ENCODE results near the gene USP49. TPM values are rescaled to one million over a fixed set of nuclear protein-coding genes. Genes with fewer than 3 reads are reported as not detected.

USP49 gene
- total and polyA plus RNA-seq, 2 experiments from 2014 or later = 0.97 to 1.2 TPM

GRCh38 chr6:41936073-41936837 is 41.1 kb upstream of the USP49 start:
- H3K79me2 ChIP-seq (ENCODE audit: insufficient read depth) = peaks cover 58% of the 10 kb centered on the region
- peak; percentile 94 for DNase-seq
- H3K27me3 ChIP-seq (replicated peaks; ENCODE audit: insufficient read depth) = no peaks in the 10 kb centered on the region
- in situ Hi-C loops (cut with MboI) = loop anchor here (5.0 kb wide), 1 partner anchor 89 kb away; no protein-coding TSS in a partner anchor
- H3K4me2 ChIP-seq (ENCODE audit: unreplicated experiment) = no peak overlapping the region
- H3K36me3 ChIP-seq (ENCODE audit: low read depth) = peaks cover 37% of the 10 kb centered on the region
- no peaks in the 10 kb centered on the region for H3K9me3 ChIP-seq (ENCODE audit: low read depth)
- no peak overlapping the region for H3K4me3 ChIP-seq
- no peaks in the 10 kb centered on the region for H4K20me1 ChIP-seq (ENCODE audit: insufficient read depth)
- no peak overlapping the region for H2AFZ ChIP-seq
- peak overlapping the region; percentile 60 for H3K27ac ChIP-seq
- H3F3A ChIP-seq (ENCODE audit: insufficient read depth) = peaks cover 50% of the 10 kb centered on the region
- 27 to 29% methylated on average over 10 of the region's 10 CpGs for WGBS, 2 experiments (ENCODE audit: low coverage in 1 of 2, low lambda C conversion rate in 2 of 2, missing lambda C conversion rate in 2 of 2)
- no peaks in the 10 kb centered on the region for H3K9me2 ChIP-seq (ENCODE audit: insufficient read depth)
- TF ChIP-seq EZH2 (IDR thresholded peaks at IDR 0.05; ENCODE audit: insufficient read depth, poor library complexity, severe bottlenecking) = no peak
- no peak for TF ChIP-seq EZH2phosphoT487 (IDR thresholded peaks at IDR 0.05; ENCODE audit: insufficient read depth, low read depth)
- H3K9ac ChIP-seq = peak overlapping the region; percentile 53
- H3K4me1 ChIP-seq (ENCODE audit: insufficient read depth) = peaks cover 37% of the 10 kb centered on the region

GRCh38 chr6:41935685-41936072 is 40.5 kb upstream of the USP49 start:
- Histone ChIP-seq H3K9me2 (ENCODE audit: insufficient read depth) (no peaks in the 10 kb centered on the region), H3K79me2 (ENCODE audit: insufficient read depth) (peaks cover 52% of the 10 kb centered on the region), H3K27me3 (replicated peaks; ENCODE audit: insufficient read depth) (no peaks in the 10 kb centered on the region), H2AFZ (no peak overlapping the region), H3K27ac (peak overlapping the region; percentile 60), H3K9me3 (ENCODE audit: low read depth) (no peaks in the 10 kb centered on the region), H3K4me1 (ENCODE audit: insufficient read depth) (peaks cover 37% of the 10 kb centered on the region), H3F3A (ENCODE audit: insufficient read depth) (peaks cover 50% of the 10 kb centered on the region), H3K4me2 (ENCODE audit: unreplicated experiment) (no peak overlapping the region), H3K9ac (peak overlapping the region; percentile 53), H3K36me3 (ENCODE audit: low read depth) (peaks cover 39% of the 10 kb centered on the region), H3K4me3 (no peak overlapping the region), H4K20me1 (ENCODE audit: insufficient read depth) (no peaks in the 10 kb centered on the region)
- in situ Hi-C loops (cut with MboI) = loop anchor here (5.0 kb wide), 1 partner anchor 88 kb away; no protein-coding TSS in a partner anchor
- no peak for TF ChIP-seq EZH2 (IDR thresholded peaks at IDR 0.05; ENCODE audit: insufficient read depth, poor library complexity, severe bottlenecking)
- TF ChIP-seq EZH2phosphoT487 (IDR thresholded peaks at IDR 0.05; ENCODE audit: insufficient read depth, low read depth) = no peak
- WGBS, 2 experiments (ENCODE audit: low coverage in 1 of 2, low lambda C conversion rate in 2 of 2, missing lambda C conversion rate in 2 of 2) = 75 to 89% methylated on average over 6 to 8 of the region's 8 CpGs
- DNase-seq = no peak

GRCh38 chr6:41935193-41935574 is 40.0 kb upstream of the USP49 start:
- WGBS, 2 experiments (ENCODE audit: low coverage in 1 of 2, low lambda C conversion rate in 2 of 2, missing lambda C conversion rate in 2 of 2) = 96 to 100% methylated on average over 1 of the region's 1 CpG
- no peak overlapping the region for H3K27ac ChIP-seq
- H2AFZ ChIP-seq = no peak overlapping the region
- no peaks in the 10 kb centered on the region for H3K9me3 ChIP-seq (ENCODE audit: low read depth)
- H3K9me2 ChIP-seq (ENCODE audit: insufficient read depth) = no peaks in the 10 kb centered on the region
- H3K4me3 ChIP-seq = no peak overlapping the region
- no peak overlapping the region for H3K4me2 ChIP-seq (ENCODE audit: unreplicated experiment)
- H3F3A ChIP-seq (ENCODE audit: insufficient read depth) = peaks cover 47% of the 10 kb centered on the region
- peaks cover 35% of the 10 kb centered on the region for H3K4me1 ChIP-seq (ENCODE audit: insufficient read depth)
- in situ Hi-C loops (cut with MboI) = loop anchor here (5.0 kb wide), 1 partner anchor 88 kb away; no protein-coding TSS in a partner anchor
- H3K79me2 ChIP-seq (ENCODE audit: insufficient read depth) = peaks cover 48% of the 10 kb centered on the region
- no peak for DNase-seq
- no peaks in the 10 kb centered on the region for H4K20me1 ChIP-seq (ENCODE audit: insufficient read depth)
- TF ChIP-seq EZH2 (IDR thresholded peaks at IDR 0.05; ENCODE audit: insufficient read depth, poor library complexity, severe bottlenecking) (no peak), EZH2phosphoT487 (IDR thresholded peaks at IDR 0.05; ENCODE audit: insufficient read depth, low read depth) (no peak)
- H3K27me3 ChIP-seq (replicated peaks; ENCODE audit: insufficient read depth) = no peaks in the 10 kb centered on the region
- H3K9ac ChIP-seq = no peak overlapping the region
- H3K36me3 ChIP-seq (ENCODE audit: low read depth) = peaks cover 39% of the 10 kb centered on the region

- in situ Hi-C loops (cut with MboI) = loop anchor here (5.0 kb wide), 1 partner anchor 87 kb away; no protein-coding TSS in a partner anchor
Measured at GRCh38 chr6:41934278-41935192, 39.4 kb upstream of the USP49 start.

More at GRCh38 chr6:41934278-41935192, 39.4 kb upstream of the USP49 start:
- Histone ChIP-seq H3K79me2 (ENCODE audit: insufficient read depth) (peaks cover 48% of the 10 kb centered on the region), H2AFZ (no peak overlapping the region), H3K27me3 (replicated peaks; ENCODE audit: insufficient read depth) (no peaks in the 10 kb centered on the region), H3F3A (ENCODE audit: insufficient read depth) (peaks cover 40% of the 10 kb centered on the region), H3K9me3 (ENCODE audit: low read depth) (no peaks in the 10 kb centered on the region), H3K27ac (no peak overlapping the region), H3K36me3 (ENCODE audit: low read depth) (peaks cover 42% of the 10 kb centered on the region), H3K4me2 (ENCODE audit: unreplicated experiment) (no peak overlapping the region), H4K20me1 (ENCODE audit: insufficient read depth) (no peaks in the 10 kb centered on the region), H3K4me1 (ENCODE audit: insufficient read depth) (peaks cover 28% of the 10 kb centered on the region), H3K9me2 (ENCODE audit: insufficient read depth) (no peaks in the 10 kb centered on the region), H3K4me3 (no peak overlapping the region), H3K9ac (no peak overlapping the region)
- no peak for TF ChIP-seq EZH2phosphoT487 (IDR thresholded peaks at IDR 0.05; ENCODE audit: insufficient read depth, low read depth)
- peak; percentile 22 for DNase-seq
- 80 to 83% methylated on average over 7 of the region's 7 CpGs for WGBS, 2 experiments (ENCODE audit: low coverage in 1 of 2, low lambda C conversion rate in 2 of 2, missing lambda C conversion rate in 2 of 2)

Data from GM23248 (cell line).